Subcutaneous adipose tissue (tissue), 4 donors: Measurements from ENCODE around the gene KCNN1. TPM values are rescaled to one million over a fixed set of nuclear protein-coding genes. Genes with fewer than 3 reads are reported as not detected.

Experiments
- CTCF ChIP-seq: fragments of 450-650 bp; IDR thresholded peaks from one replicate; pipeline ENCODE4 v1.5.1; 2016; ENCODE audit warnings: low read depth, mild to moderate bottlenecking, control low read depth, antibody characterized with exemption, moderate library complexity
- total RNA-seq, 4 donors: library from RNA; depleted of rRNA; stranded (reverse); fragments of >200 nt; gene quantifications; one replicate each; pipeline ENCODE4 v1.1.0, GENCODE V29; 2016

The KCNN1 gene
- not detected for total RNA-seq

DNA sequence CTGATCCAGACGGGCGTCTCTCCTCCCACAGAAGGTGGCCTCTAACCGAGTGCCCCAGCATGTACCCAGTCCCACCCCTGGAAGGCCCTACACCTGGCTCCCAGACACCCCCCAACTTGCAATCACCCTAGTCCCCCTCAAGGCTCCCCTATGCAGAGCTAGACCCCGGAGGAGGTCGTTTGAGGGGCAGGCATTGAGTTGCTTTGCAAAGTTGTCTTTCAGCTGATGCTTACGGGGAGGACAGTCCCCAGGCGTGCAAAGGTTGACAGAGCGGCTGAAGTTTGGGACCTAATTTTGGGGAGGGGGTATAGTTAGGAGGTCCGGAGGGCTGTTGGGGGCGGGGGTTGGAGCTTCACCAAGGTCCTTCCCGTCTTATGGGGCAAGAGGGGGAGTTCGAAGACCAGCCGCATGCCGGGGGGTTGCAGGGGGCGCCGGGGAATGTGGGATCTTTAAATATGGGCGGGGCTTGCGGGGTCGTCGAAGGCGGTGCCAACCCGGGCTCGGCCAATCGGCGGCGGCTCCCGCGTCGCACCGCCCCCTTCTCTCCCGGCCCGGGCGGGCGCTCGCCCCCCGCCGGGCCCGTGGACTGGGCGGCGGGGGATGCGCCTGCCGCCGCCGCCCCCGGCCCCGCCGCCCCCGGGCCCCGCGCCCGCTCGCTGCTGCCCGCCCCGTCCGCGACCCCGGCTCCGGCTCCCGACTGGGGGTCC is at the start of gene KCNN1:
Gene KCNN1, plus strand, starts transcription at position 558 of the 707 bp plus-strand sequence. CDS start 6,782 bp downstream, outside the sequence.
- no peak for TF ChIP-seq CTCF

GRCh38 chr19:17920527-17920926 is 46.4 kb upstream of the KCNN1 start:
- TF ChIP-seq CTCF: no peak

GRCh38 chr19:17922138-17922537 is 44.8 kb upstream of the KCNN1 start:
- TF ChIP-seq CTCF: no peak

- TF ChIP-seq CTCF: no peak
These were observed 40.9 kb upstream of the KCNN1 start for GRCh38 chr19:17926044-17926443.

GRCh38 chr19:17929056-17929455 is 37.9 kb upstream of the KCNN1 start:
- no peak for TF ChIP-seq CTCF

DNA sequence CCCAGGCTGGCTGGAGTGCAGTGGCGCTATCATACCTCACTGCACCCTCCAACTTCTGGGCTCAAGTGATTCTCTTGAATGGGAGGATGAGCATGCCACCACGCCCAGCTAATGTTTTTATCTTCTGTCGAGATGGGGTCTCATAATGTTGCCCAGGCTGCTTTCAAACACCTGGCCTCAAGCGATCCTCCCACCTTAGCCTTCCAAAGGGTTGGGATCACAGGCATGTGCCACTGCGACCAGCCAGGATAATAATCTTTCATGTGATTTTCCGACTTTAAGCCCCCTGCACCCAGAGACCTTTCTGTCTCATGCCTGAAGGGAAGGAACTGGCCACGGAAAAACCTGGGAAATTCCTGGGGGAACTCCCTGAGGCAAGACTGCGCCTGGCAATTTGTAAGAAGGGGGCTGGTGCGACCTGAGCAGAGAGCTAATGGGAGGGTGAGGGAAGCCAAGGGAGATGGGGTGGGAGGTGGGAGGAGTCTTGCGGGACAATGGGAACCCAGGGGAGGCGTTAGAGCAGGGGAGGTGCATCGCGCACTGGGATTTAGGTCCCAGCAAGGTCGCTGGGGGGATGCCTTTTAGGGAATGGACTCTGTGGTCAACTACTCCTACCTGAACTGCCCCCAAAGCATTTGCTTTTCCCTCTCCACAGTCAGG is 35.2 kb upstream of the KCNN1 start:
- no peak for TF ChIP-seq CTCF

DNA sequence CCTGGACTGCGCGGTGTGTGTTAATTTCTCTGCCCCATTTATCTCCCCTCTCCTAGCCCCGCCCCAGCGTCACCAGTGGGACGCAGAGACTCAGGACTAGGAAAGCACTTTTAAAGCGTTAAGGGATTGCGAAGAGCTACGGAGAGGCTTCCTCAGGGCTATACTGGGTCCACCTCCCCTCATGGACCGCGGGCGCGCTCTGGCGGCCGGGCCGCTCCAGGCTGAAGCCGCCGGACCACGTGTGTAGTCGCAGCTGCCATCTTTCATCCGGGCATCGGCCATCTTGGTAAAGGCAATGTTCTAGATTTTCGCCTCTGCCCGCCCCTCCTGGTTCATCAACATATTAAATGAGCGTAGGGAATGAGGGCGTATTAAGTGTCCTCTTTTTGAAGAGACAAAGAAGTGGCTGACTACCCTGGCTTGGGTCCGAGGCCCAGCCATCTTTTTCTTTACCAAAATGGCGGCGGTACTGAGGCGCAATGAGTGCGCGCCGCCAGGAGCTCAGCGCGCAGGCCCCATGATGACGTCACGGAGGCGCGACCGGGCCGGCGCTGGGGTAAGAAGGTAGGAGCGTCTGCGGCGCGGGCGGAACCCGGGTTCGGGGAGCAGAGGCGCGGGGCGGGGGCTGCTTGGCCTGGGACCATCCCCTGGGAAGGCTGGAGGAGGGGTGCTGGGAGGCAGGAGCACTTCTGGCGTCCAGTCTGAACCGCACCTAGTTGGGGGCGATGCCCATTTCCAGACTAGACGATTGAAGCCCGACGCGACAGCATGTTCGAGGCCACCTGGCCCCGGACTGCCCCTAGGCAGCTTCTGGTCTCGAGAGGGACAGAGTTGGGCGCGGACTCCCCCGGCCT is 34.2 kb upstream of the KCNN1 start, which contains the start of gene CCDC124:
Gene CCDC124, plus strand, starts transcription at position 531 of the 854 bp plus-strand sequence. CDS start 3,406 bp downstream, outside the sequence.
- no peak for TF ChIP-seq CTCF
